Smooth muscle cell (in vitro differentiated cells): ENCODE results near the gene RPH3AL. TPM values are rescaled to one million over a fixed set of nuclear protein-coding genes. Genes with fewer than 3 reads are reported as not detected.

Source experiments
- DNase-seq: peaks from one replicate; lab custom pipeline; 2025; ENCODE audit not compliant: unreplicated experiment; lab: John Stamatoyannopoulos, UW
- H2AFZ ChIP-seq: fragments of 200-600 bp; sonication (generic); 2 replicates; pipeline ENCODE4 v1.6.0; 2016; ENCODE audit warnings: antibody characterized with exemption, low read depth, mild to moderate bottlenecking
- H3F3A ChIP-seq: fragments of 200-600 bp; sonication (generic); 2 replicates; pipeline ENCODE4 v1.6.0; 2017; ENCODE audit warnings: antibody characterized with exemption, low read depth
- H3K27ac ChIP-seq: fragments of 200-600 bp; sonication (generic); 2 replicates; pipeline ENCODE4 v1.5.1; 2016; ENCODE audit warnings: low read depth, mild to moderate bottlenecking
- H3K27me3 ChIP-seq: fragments of 200-600 bp; sonication (generic); 2 replicates; pipeline ENCODE4 v1.6.1; 2016; ENCODE audit warnings: low read depth, mild to moderate bottlenecking
- H3K36me3 ChIP-seq: fragments of 200-600 bp; sonication (generic); 2 replicates; pipeline ENCODE4 v1.5.1; 2016; ENCODE audit warnings: low read depth
- H3K4me1 ChIP-seq: fragments of 200-600 bp; sonication (generic); 2 replicates; pipeline ENCODE4 v1.5.1; 2016; ENCODE audit warnings: low read depth
- H3K4me2 ChIP-seq: fragments of 200-600 bp; sonication (generic); 2 replicates; pipeline ENCODE4 v1.6.0; 2016; ENCODE audit warnings: mild to moderate bottlenecking
- H3K4me3 ChIP-seq: fragments of 200-600 bp; sonication (generic); 2 replicates; pipeline ENCODE4 v1.5.1; 2016; ENCODE audit warnings: mild to moderate bottlenecking
- H3K79me2 ChIP-seq: fragments of 200-600 bp; sonication (generic); 2 replicates; pipeline ENCODE4 v1.6.0; 2016; ENCODE audit warnings: low read depth, mild to moderate bottlenecking
- H3K9ac ChIP-seq: fragments of 200-600 bp; sonication (generic); 2 replicates; pipeline ENCODE4 v1.6.0; 2016; ENCODE audit warnings: low read depth
- H3K9me3 ChIP-seq: fragments of 200-600 bp; sonication (generic); replicated peaks from 2 replicates; pipeline ENCODE4 v1.5.1; 2016; ENCODE audit warnings: low read depth
- H4K20me1 ChIP-seq: fragments of 200-600 bp; sonication (generic); 2 replicates; pipeline ENCODE4 v1.6.0; 2016; ENCODE audit warnings: low read depth
- CTCF ChIP-seq: fragments of 200-600 bp; sonication (generic); IDR thresholded peaks from 2 replicates; pipeline ENCODE4 v1.5.1; 2017; ENCODE audit warnings: borderline replicate concordance, mild to moderate bottlenecking, antibody characterized with exemption; ENCODE audit not compliant: insufficient read depth, poor library complexity, severe bottlenecking
- WGBS: methylation state at CpG from one replicate; pipeline ENCODE4 v1.1.7; 2016; ENCODE audit warnings: low lambda C conversion rate; 5-methylcytosine and 5-hydroxymethylcytosine counted together
- polyA plus RNA-seq: library from polyadenylated mRNA; unstranded; fragments of >200 nt; fragmentation: Nextera tagmentation; extraction: Ambion mirVana; gene quantifications from 2 replicates; pipeline ENCODE4 v1.2.1, GENCODE V29; 2016
- total RNA-seq: library from RNA; depleted of rRNA; stranded (reverse); fragments of >200 nt; gene quantifications from 2 replicates; pipeline ENCODE4 v1.2.3, GENCODE V29; 2014

The RPH3AL gene
- total and polyA plus RNA-seq, 2 experiments from 2014 or later: 1.8 to 3.3 TPM

GRCh38 chr17:266701-267667 lies 85.6 kb downstream of the RPH3AL start:
- 78% methylated on average over 31 of the region's 31 CpGs for WGBS
- Histone ChIP-seq H3K4me3 (no peak overlapping the region), H3K4me2 (no peak overlapping the region), H3K36me3 (no peaks in the 10 kb centered on the region), H3K9ac (no peak overlapping the region), H3K79me2 (no peaks in the 10 kb centered on the region), H4K20me1 (no peaks in the 10 kb centered on the region), H3F3A (no peaks in the 10 kb centered on the region), H3K27me3 (no peaks in the 10 kb centered on the region), H3K4me1 (no peaks in the 10 kb centered on the region), H3K27ac (no peak overlapping the region), H2AFZ (no peak overlapping the region), H3K9me3 (no peaks in the 10 kb centered on the region)
- TF ChIP-seq CTCF: no peak
- DNase-seq: no peak

DNA sequence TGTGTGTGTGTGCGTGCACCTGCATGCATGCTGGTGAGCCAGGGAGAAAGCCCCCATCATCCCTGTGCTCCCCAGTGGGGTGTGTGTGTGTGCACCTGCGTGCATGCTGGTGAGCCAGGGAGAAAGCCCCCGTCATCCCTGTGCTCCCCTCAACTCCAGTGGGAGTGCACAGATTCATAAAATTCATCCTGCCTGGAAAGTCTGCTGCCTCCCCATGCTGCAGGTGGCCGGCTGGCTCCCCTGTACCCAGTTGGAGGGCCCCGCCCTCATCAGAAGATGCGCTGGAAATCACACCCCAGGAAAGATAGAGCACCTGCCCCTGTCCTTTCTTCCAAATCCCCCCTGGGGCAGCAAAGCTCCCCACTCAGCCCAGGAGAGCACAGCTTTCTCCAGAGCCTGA lies 86.4 kb downstream of the RPH3AL start:
- Histone ChIP-seq H4K20me1 (no peaks in the 10 kb centered on the region), H3K9me3 (no peaks in the 10 kb centered on the region), H3K27ac (no peak overlapping the region), H2AFZ (no peak overlapping the region), H3K9ac (no peak overlapping the region), H3K4me1 (no peaks in the 10 kb centered on the region), H3K27me3 (no peaks in the 10 kb centered on the region), H3K79me2 (no peaks in the 10 kb centered on the region), H3K4me3 (no peak overlapping the region), H3K36me3 (no peaks in the 10 kb centered on the region), H3F3A (no peaks in the 10 kb centered on the region), H3K4me2 (no peak overlapping the region)
- 83% methylated on average over 6 of the region's 6 CpGs for WGBS
- TF ChIP-seq CTCF: no peak
- DNase-seq: no peak

GRCh38 chr17:265718-266117 lies 86.9 kb downstream of the RPH3AL start:
- WGBS: 83% methylated on average over 10 of the region's 10 CpGs
- no peak overlapping the region for H3K4me2 ChIP-seq
- H2AFZ ChIP-seq: no peak overlapping the region
- H3K27me3 ChIP-seq: peaks cover 4% of the 10 kb centered on the region
- no peaks in the 10 kb centered on the region for H3F3A ChIP-seq
- no peaks in the 10 kb centered on the region for H3K79me2 ChIP-seq
- H3K9ac ChIP-seq: no peak overlapping the region
- no peaks in the 10 kb centered on the region for H4K20me1 ChIP-seq
- H3K9me3 ChIP-seq: no peaks in the 10 kb centered on the region
- H3K36me3 ChIP-seq: no peaks in the 10 kb centered on the region
- no peak overlapping the region for H3K27ac ChIP-seq
- no peak for DNase-seq
- no peak overlapping the region for H3K4me3 ChIP-seq
- H3K4me1 ChIP-seq: no peaks in the 10 kb centered on the region
- no peak for TF ChIP-seq CTCF

- TF ChIP-seq CTCF: no peak
- 96% methylated on average over 24 of the region's 24 CpGs for WGBS
- no peak for DNase-seq
These were observed 88.8 kb downstream of the RPH3AL start for GRCh38 chr17:263773-264172.

More at GRCh38 chr17:263773-264172, 88.8 kb downstream of the RPH3AL start:
- H3K27ac ChIP-seq: no peak overlapping the region
- no peaks in the 10 kb centered on the region for H3K9me3 ChIP-seq
- H3K79me2 ChIP-seq: no peaks in the 10 kb centered on the region
- H3K4me3 ChIP-seq: no peak overlapping the region
- no peak overlapping the region for H2AFZ ChIP-seq
- H3K27me3 ChIP-seq: peaks cover 19% of the 10 kb centered on the region
- H3K36me3 ChIP-seq: no peaks in the 10 kb centered on the region
- no peaks in the 10 kb centered on the region for H3K4me1 ChIP-seq
- H4K20me1 ChIP-seq: no peaks in the 10 kb centered on the region
- H3K4me2 ChIP-seq: no peak overlapping the region
- no peaks in the 10 kb centered on the region for H3F3A ChIP-seq
- H3K9ac ChIP-seq: no peak overlapping the region
